BE2C (cell line): ENCODE results near the gene UMAD1.

Source experiments
- DNase-seq: peaks from one replicate; pipeline ENCODE4 v3.0.0-alpha.2; 2020
- H3K27me3 ChIP-seq: fragments of 250-450 bp; sonication (Bioruptor Pico); 2 replicates; pipeline ENCODE4 v1.5.1; 2020; ENCODE audit warnings: mild to moderate bottlenecking
- H3K36me3 ChIP-seq: fragments of 250-450 bp; sonication (Bioruptor Pico); 2 replicates; pipeline ENCODE4 v1.5.1; 2020; ENCODE audit warnings: mild to moderate bottlenecking
- H3K4me1 ChIP-seq: fragments of 250-450 bp; sonication (Bioruptor Pico); 2 replicates; pipeline ENCODE4 v1.5.1; 2020
- H3K4me3 ChIP-seq: 2 replicates; pipeline ENCODE4 v1.5.1; 2011; ENCODE audit warnings: low read depth, low read length
- H3K9me3 ChIP-seq: fragments of 250-450 bp; sonication (Bioruptor Pico); 2 replicates; pipeline ENCODE4 v1.5.1; 2020
- TF ChIP-seq, protein P1 (sequence below): IDR thresholded peaks from 2 replicates; pipeline ENCODE4 v1.5.1; 2012; ENCODE audit warnings: mild to moderate bottlenecking, low read depth, low read length

UMAD1 gene

DNA sequence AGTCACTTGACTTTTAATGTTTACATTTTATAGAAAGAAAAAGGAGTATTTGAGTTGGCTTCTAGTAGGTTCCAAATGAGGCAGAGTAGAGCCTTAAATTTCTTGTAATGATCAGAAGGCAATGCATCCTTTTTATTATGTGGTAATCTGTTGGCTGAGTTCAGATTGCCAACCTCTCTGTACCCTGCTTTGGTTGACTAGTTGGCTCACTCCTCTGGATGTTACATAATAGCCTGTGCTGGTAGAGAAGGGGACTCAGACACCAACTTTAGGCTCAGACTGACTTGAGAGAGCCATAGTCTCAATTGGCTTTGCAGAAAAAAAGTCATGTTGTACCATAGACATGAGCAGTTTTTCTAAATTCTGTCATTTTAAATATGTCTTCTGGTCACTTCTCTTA lies 281.3 kb downstream of the UMAD1 start:
- Histone ChIP-seq H3K27me3 (no peaks in the 10 kb centered on the region), H3K4me1 (no peaks in the 10 kb centered on the region), H3K9me3 (no peaks in the 10 kb centered on the region), H3K4me3 (no peak overlapping the region), H3K36me3 (no peaks in the 10 kb centered on the region)
- no peak for DNase-seq
- TF ChIP-seq, protein P1, sequence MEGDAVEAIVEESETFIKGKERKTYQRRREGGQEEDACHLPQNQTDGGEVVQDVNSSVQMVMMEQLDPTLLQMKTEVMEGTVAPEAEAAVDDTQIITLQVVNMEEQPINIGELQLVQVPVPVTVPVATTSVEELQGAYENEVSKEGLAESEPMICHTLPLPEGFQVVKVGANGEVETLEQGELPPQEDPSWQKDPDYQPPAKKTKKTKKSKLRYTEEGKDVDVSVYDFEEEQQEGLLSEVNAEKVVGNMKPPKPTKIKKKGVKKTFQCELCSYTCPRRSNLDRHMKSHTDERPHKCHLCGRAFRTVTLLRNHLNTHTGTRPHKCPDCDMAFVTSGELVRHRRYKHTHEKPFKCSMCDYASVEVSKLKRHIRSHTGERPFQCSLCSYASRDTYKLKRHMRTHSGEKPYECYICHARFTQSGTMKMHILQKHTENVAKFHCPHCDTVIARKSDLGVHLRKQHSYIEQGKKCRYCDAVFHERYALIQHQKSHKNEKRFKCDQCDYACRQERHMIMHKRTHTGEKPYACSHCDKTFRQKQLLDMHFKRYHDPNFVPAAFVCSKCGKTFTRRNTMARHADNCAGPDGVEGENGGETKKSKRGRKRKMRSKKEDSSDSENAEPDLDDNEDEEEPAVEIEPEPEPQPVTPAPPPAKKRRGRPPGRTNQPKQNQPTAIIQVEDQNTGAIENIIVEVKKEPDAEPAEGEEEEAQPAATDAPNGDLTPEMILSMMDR: no peak

DNA sequence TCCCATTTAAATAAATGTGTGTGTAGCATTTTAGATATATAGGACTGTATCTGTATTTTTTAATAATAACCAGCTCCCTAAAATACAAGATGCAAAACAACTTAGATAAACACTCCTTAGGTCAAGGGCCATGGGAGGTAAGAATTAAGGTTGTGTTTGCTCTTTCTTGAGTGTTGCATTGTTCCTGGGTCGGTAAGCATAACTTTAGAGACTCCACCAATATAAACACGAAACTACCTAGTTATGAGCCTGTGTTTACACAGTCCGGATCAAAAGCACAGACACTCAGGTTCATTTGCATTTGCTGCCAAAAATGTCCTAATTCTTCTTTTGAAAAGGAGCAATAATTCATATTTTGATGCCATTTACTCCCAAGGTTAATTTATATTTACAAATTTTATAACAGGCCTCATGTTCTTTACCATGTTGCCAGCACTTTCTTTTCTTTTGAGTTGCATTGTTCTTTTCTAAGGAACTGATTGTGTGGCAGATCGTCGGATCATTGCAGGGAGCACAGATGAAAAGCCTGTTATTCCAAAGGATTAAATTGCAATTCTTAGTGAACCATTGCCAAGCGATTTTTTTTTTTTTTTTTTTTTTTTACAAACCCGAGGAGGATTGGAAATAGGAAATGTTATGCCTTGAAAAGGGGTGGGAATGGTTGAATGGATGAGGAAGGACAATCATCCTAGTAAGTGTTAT lies 282.3 kb downstream of the UMAD1 start:
- no peak for DNase-seq
- no peaks in the 10 kb centered on the region for H3K4me1 ChIP-seq

DNA sequence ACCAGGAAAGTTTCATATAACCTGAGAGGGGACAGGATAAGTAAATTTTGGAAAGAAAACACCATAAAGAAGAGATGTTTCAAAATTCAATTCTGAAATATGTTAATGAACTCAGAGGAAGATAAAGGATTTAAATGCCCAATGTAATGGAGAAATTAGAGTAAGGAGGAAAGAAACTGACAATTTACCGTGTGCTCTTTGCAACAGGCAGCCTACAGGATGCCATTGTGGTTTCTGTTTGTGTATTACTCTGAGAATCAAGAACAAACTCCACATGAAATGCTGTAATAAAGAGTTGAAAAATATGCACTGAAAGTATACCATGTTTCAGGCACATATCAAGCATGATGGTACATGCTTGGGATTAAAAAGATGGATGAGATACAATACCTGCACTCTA lies 283.3 kb downstream of the UMAD1 start:
- TF ChIP-seq, protein P1: no peak
- H3K4me1 ChIP-seq: no peaks in the 10 kb centered on the region
- no peak for DNase-seq
- no peaks in the 10 kb centered on the region for H3K9me3 ChIP-seq
- H3K27me3 ChIP-seq: no peaks in the 10 kb centered on the region
- no peak overlapping the region for H3K4me3 ChIP-seq
- H3K36me3 ChIP-seq: no peaks in the 10 kb centered on the region

More for the DNA sequence above, 282.3 kb downstream of the UMAD1 start:
- no peak overlapping the region for H3K4me3 ChIP-seq
- H3K36me3 ChIP-seq: no peaks in the 10 kb centered on the region
- TF ChIP-seq, protein P1: no peak
- no peaks in the 10 kb centered on the region for H3K9me3 ChIP-seq
- H3K27me3 ChIP-seq: no peaks in the 10 kb centered on the region

DNA sequence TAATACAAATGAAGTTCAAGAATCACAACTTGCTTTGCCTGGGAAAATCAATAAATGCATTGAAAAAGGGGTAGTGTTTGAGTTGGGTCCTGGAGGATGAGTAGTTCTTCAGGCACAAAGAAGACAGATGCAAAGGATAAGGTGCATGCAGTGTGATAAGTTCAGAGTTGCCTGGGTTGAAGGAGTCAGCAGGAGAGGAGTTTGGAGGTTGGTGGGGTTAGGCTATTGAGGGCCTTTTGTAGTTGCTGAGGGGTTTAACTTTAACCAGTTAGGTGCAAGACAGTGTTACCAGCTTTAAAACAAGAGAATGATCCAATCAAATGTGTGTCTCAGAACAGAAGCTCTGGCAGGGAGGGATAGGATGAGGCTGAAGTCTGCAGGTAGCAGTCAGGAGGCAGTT lies 283.8 kb downstream of the UMAD1 start:
- Histone ChIP-seq H3K4me3 (no peak overlapping the region), H3K4me1 (no peaks in the 10 kb centered on the region), H3K36me3 (no peaks in the 10 kb centered on the region), H3K27me3 (no peaks in the 10 kb centered on the region), H3K9me3 (no peaks in the 10 kb centered on the region)
- TF ChIP-seq, protein P1: no peak
- no peak for DNase-seq
